HG03571 (cell line): ENCODE measurements around the gene TRIM49.
"Not testable (repeated sequence)": the region's sequence is repeated elsewhere in the genome, so short reads cannot be mapped to it uniquely, and the experiment has no call there.

ENCODE experiments used
- ATAC-seq: cut with Tn5 transposase; IDR thresholded peaks from one replicate; pipeline ENCODE4 v1.9.1; 2021; ENCODE audit not compliant: unreplicated experiment

Gene TRIM49

DNA sequence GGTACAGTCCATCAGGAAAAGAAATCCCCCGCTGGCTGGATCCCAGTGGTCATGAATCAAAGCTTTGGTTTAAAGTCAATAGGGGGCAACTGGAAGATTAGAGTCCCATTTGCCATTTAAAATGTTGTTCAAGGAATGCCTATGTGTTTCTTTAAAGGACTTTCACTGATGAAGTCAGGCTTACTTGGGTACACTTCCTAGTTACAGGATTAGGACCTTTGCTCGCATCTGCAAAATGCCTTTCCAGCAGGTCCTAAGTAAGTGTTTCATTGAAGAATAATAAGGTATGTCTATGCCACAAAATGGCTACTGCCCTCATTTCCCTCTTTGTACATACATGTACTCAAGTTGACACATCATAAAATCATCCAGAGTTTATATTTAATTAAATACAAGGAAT lies at the start of gene TRIM49:
Gene TRIM49, minus strand, starts transcription at position 101 of the 400 bp plus-strand sequence. CDS start 4,106 bp downstream, outside the sequence.
- ATAC-seq: not testable (repeated sequence)

- not testable (repeated sequence) for ATAC-seq
Observed at GRCh38 chr11:89826694-89827093, 18.3 kb upstream of the TRIM49 start.

DNA sequence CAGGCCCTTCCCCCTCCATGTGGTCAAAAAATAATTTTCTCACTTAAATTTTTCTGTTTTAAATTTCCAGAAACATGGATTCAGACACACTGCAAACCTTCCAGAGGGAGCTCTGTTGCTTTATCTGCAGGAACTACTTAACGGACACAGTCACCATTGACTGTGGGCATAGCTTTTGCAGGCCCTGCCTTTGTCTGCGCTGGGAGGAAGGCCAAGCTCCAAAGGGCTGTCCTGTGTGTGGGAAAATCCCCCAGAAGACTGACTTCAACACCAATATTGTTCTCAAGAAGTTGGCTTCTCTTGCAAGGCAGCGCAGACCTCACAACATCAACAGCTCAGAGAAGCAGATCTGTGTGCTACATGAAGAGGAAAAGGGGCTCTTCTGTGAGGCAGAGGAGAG lies 11.6 kb upstream of the TRIM49 start:
- ATAC-seq: not testable (repeated sequence)

- ATAC-seq: not testable (repeated sequence)
Observed at GRCh38 chr11:89813535-89813934, 5.2 kb upstream of the TRIM49 start.

DNA sequence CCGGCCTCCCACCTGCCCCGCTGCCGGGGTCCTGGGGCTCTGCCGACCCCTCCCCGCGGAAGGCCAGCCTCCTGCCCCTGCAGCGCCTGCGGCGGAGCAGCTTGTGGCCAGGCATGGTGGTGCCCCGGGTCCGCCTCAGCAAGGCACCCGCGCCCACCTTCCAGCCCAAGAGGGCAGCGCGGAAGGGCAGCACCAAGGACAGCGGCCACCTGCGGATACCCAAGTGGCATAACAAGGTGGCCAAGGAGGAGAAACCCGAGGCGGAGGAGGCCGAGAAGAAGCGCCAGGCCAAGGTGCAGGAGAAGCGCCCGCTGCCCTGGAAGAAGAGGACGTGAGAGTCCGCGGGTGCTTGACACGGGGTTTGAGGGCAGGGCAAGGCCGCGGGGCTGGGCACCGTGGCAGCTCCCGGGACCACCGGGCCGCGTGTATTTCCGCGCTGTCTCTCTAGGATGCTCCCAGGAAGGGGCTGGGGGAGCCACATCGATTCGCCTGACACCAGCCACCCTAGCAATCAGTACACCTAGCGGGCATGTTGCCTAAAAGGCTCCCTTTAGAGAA lies 20.8 kb downstream of the TRIM49 start:
- not testable (repeated sequence) for ATAC-seq

GRCh38 chr11:89785726-89786125 lies 22.6 kb downstream of the TRIM49 start:
- not testable (repeated sequence) for ATAC-seq

GRCh38 chr11:89750822-89751221 lies 57.6 kb downstream of the TRIM49 start:
- ATAC-seq: not testable (repeated sequence)
